ENCODE data around the gene MAGEA4. TPM values are rescaled to one million over a fixed set of nuclear protein-coding genes. Genes with fewer than 3 reads are reported as not detected.

The MAGEA4 gene
- total and polyA plus RNA-seq, 8 donors = not detected

DNA sequence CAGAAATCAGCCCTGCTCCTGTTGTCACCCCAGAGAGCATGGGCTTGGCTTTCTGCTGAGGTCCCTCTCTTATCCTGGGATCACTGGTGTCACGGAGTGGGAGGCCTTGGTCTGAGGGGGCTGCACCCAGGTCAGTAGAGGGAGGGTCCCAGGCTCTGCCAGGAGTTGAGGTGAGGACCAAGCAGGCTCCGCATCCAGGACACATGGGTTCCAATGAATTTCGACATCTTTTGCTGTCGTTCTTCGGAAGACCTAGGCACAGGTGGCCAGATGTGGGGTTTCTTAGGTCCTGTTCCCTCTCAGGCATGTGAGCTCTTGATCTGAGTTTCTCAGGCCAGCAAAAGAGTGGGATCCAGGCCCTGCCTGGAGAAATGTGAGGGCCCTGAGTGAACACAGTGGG is 10.0 kb downstream of the MAGEA4 start:
- no peak for DNase-seq
- Histone ChIP-seq H3K9me3 (no peaks in the 10 kb centered on the region), H3K36me3 (no peaks in the 10 kb centered on the region), H3K4me1 (no peaks in the 10 kb centered on the region), H3K27ac (no peak overlapping the region), H3K27me3 (no peaks in the 10 kb centered on the region), H3K4me3 (no peak overlapping the region)
- TF ChIP-seq, protein P1, sequence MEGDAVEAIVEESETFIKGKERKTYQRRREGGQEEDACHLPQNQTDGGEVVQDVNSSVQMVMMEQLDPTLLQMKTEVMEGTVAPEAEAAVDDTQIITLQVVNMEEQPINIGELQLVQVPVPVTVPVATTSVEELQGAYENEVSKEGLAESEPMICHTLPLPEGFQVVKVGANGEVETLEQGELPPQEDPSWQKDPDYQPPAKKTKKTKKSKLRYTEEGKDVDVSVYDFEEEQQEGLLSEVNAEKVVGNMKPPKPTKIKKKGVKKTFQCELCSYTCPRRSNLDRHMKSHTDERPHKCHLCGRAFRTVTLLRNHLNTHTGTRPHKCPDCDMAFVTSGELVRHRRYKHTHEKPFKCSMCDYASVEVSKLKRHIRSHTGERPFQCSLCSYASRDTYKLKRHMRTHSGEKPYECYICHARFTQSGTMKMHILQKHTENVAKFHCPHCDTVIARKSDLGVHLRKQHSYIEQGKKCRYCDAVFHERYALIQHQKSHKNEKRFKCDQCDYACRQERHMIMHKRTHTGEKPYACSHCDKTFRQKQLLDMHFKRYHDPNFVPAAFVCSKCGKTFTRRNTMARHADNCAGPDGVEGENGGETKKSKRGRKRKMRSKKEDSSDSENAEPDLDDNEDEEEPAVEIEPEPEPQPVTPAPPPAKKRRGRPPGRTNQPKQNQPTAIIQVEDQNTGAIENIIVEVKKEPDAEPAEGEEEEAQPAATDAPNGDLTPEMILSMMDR (IDR thresholded peaks at IDR 0.05) = no peak
- intact Hi-C loops (cut with DNase I) = no loop called here
- no peak for ATAC-seq

DNA sequence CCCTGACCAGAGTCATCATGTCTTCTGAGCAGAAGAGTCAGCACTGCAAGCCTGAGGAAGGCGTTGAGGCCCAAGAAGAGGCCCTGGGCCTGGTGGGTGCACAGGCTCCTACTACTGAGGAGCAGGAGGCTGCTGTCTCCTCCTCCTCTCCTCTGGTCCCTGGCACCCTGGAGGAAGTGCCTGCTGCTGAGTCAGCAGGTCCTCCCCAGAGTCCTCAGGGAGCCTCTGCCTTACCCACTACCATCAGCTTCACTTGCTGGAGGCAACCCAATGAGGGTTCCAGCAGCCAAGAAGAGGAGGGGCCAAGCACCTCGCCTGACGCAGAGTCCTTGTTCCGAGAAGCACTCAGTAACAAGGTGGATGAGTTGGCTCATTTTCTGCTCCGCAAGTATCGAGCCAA is 11.0 kb downstream of the MAGEA4 start:
- DNase-seq = no peak
- Histone ChIP-seq H3K27ac (no peak overlapping the region), H3K27me3 (no peaks in the 10 kb centered on the region), H3K9me3 (no peaks in the 10 kb centered on the region), H3K4me3 (no peak overlapping the region), H3K36me3 (no peaks in the 10 kb centered on the region), H3K4me1 (no peaks in the 10 kb centered on the region)
- no peak for ATAC-seq
- TF ChIP-seq, protein P1 (IDR thresholded peaks at IDR 0.05) = no peak
- intact Hi-C loops (cut with DNase I) = no loop called here

DNA sequence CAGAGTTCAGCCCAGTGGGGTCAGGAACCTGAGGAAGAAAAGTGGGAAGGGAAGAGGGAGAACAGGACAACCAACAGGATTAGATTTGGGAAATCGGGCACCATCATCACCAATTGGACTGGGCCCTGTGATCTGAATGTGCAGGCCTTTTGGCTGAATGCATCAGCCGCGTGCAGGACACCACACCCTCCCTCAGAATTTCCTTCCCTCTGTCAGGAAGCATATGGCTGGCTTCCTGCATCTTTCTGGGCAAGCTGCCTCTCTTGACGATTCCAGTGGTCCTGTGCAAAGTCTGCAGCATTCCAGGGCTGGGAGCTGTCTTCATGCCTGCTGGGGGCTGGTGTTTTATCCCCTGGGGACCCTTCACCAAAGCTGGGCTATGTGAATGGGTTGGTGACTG is 16.4 kb downstream of the MAGEA4 start:
- Histone ChIP-seq H3K9me3 (no peaks in the 10 kb centered on the region), H3K4me3 (no peak overlapping the region), H3K36me3 (no peaks in the 10 kb centered on the region), H3K27ac (no peak overlapping the region), H3K4me1 (no peaks in the 10 kb centered on the region), H3K27me3 (no peaks in the 10 kb centered on the region)
- DNase-seq = no peak
- ATAC-seq = no peak
- intact Hi-C loops (cut with DNase I) = no loop called here
- TF ChIP-seq, protein P1 (IDR thresholded peaks at IDR 0.05) = no peak

DNA sequence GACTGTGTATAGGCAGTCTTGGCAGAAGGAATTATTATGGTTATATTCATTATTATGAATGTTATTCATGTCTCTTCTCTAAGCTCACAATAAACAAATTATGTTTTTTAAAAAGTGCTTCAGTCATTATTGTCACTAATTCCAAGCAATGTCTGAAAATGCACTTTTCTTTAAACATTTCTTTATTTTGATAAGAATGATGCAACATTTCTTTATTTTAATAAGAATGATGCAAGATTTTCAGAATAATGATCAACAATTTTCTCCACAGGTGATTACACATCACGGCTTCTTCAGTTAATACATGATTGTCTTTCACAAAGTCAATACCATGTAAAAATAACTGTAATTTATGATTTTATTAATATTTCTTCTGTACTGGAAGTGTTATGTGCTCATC is 22.7 kb downstream of the MAGEA4 start:
- TF ChIP-seq, protein P1 (IDR thresholded peaks at IDR 0.05) = no peak
- H3K27me3 ChIP-seq = no peaks in the 10 kb centered on the region
- no peaks in the 10 kb centered on the region for H3K36me3 ChIP-seq
- DNase-seq (no peak), ATAC-seq (no peak)
- H3K4me3 ChIP-seq = no peak overlapping the region
- no peaks in the 10 kb centered on the region for H3K4me1 ChIP-seq
- no peak overlapping the region for H3K27ac ChIP-seq
- intact Hi-C loops (cut with DNase I) = no loop called here
- H3K9me3 ChIP-seq = no peaks in the 10 kb centered on the region

DNA sequence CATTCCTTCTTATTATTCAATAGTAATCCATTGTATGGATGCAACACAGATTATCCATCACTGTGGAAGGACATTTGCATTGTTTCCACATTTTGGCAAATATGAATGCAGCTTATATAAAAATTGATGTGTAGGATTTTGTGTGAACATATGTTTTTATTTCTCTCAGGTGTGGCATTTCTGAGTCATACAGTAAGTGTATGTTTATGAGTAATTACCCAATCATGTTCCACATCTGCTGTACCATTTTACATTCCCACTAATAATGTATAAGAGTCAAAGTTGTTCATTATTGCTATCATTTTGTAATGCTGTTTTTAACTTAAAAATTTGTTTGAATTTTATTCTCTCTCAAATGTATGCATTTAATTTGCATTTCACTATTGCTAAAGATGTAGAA is 25.5 kb downstream of the MAGEA4 start:
- H3K4me3 ChIP-seq = no peak overlapping the region
- no peaks in the 10 kb centered on the region for H3K9me3 ChIP-seq
- DNase-seq (no peak), ATAC-seq (no peak)
- intact Hi-C loops (cut with DNase I) = no loop called here
- TF ChIP-seq, protein P1 (IDR thresholded peaks at IDR 0.05) = no peak
- no peaks in the 10 kb centered on the region for H3K36me3 ChIP-seq
- no peaks in the 10 kb centered on the region for H3K4me1 ChIP-seq
- H3K27ac ChIP-seq = no peak overlapping the region
- no peaks in the 10 kb centered on the region for H3K27me3 ChIP-seq

Measured in left lung (tissue), 10 donors.